Upper lobe of right lung (tissue), 1 donor: ENCODE measurements around the gene MT4. TPM values are rescaled to one million over a fixed set of nuclear protein-coding genes. Genes with fewer than 3 reads are reported as not detected.

Experiments
- ATAC-seq: fragments of 200-7000 bp; cut with Tn5 transposase; one replicate; pipeline ENCODE4 v1.9.1; 2020; ENCODE audit warnings: mild to moderate bottlenecking, moderate library complexity
- DNase-seq: peaks from one replicate; pipeline ENCODE4 v3.0.0-alpha.2; 2020
- H3K27ac ChIP-seq: fragments of 200-600 bp; one replicate; pipeline ENCODE4 v1.8.0; 2022
- H3K27me3 ChIP-seq: fragments of 200-600 bp; one replicate; pipeline ENCODE4 v1.8.0; 2022; ENCODE audit warnings: mild to moderate bottlenecking
- H3K36me3 ChIP-seq: fragments of 200-600 bp; one replicate; pipeline ENCODE4 v1.8.0; 2022
- H3K4me1 ChIP-seq: fragments of 200-600 bp; one replicate; pipeline ENCODE4 v1.8.0; 2022
- H3K4me3 ChIP-seq: fragments of 200-600 bp; one replicate; pipeline ENCODE4 v1.8.0; 2022; ENCODE audit warnings: mild to moderate bottlenecking
- H3K9me3 ChIP-seq: fragments of 200-600 bp; one replicate; pipeline ENCODE4 v1.8.0; 2022
- intact Hi-C: fragments of 100-400 bp; cut with DNase I; formaldehyde crosslinking; loops from one replicate; pipeline ENCODE4 v1.11.0; 2022
- total RNA-seq: library from RNA; stranded (reverse); fragmentation: NEBNext Ultra II Directional; extraction: Animal tissue kit (Norgen Biotek cat#: 25700); gene quantifications from one replicate; pipeline ENCODE4 v1.2.1, GENCODE V29; 2021
- TF ChIP-seq, protein P1 (sequence below): fragments of 200-600 bp; IDR thresholded peaks from one replicate; pipeline ENCODE4 v1.8.0; 2022; ENCODE audit warnings: antibody characterized with exemption
- donor health status: DM: no; HTN: yes; CAD: no; lungs with severe emphysema.

MT4 gene
- total RNA-seq, 1 donor from 2014 or later, result not detected

DNA sequence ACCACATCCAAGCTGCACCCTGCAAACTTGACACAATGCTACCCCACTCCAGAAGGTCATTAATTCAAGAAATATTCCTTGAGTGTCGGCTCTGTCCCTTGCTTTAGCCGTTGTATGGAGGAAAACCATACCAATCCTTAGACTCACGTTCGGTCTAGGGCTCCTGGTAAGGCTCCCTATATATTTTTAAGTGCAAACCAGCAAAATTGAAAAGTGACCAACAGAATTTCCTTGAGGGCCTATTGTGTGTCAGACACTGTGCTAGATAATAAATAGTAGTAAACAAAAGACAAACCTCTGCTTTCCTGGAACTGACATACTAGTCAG lies 44.7 kb upstream of the MT4 start:
- TF ChIP-seq, protein P1, sequence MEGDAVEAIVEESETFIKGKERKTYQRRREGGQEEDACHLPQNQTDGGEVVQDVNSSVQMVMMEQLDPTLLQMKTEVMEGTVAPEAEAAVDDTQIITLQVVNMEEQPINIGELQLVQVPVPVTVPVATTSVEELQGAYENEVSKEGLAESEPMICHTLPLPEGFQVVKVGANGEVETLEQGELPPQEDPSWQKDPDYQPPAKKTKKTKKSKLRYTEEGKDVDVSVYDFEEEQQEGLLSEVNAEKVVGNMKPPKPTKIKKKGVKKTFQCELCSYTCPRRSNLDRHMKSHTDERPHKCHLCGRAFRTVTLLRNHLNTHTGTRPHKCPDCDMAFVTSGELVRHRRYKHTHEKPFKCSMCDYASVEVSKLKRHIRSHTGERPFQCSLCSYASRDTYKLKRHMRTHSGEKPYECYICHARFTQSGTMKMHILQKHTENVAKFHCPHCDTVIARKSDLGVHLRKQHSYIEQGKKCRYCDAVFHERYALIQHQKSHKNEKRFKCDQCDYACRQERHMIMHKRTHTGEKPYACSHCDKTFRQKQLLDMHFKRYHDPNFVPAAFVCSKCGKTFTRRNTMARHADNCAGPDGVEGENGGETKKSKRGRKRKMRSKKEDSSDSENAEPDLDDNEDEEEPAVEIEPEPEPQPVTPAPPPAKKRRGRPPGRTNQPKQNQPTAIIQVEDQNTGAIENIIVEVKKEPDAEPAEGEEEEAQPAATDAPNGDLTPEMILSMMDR, result no peak
- peak overlapping the region; percentile 72 for H3K4me3 ChIP-seq
- no peaks in the 10 kb centered on the region for H3K27me3 ChIP-seq
- H3K36me3 ChIP-seq, result no peaks in the 10 kb centered on the region
- DNase-seq, result no peak
- H3K27ac ChIP-seq, result peak overlapping the region; percentile 84
- H3K9me3 ChIP-seq, result no peaks in the 10 kb centered on the region
- no peak for ATAC-seq
- intact Hi-C loops, result no loop called here
- H3K4me1 ChIP-seq, result peaks cover 19% of the 10 kb centered on the region

DNA sequence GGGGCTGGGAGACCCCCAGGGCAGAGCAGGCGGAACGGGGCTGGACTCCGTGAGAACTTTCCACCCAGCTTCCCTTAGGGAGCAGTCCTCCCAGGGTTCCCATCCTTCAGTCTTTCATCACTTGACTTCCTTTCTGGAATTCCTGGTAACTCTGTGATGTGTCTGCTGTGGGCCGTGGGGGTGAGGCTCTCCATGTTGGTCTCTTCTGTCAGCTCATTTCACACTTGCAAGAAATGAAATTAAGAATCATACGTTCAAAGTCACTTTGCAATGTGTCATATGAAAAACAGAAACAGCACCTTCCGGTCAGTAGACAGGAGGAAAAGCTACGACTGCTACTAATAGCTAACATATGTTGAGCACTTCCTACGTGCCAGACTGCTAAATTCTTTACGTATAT lies 39.6 kb upstream of the MT4 start:
- TF ChIP-seq, protein P1, result no peak
- ATAC-seq, result no peak
- Histone ChIP-seq H3K27me3 (no peaks in the 10 kb centered on the region), H3K4me1 (peaks cover 1% of the 10 kb centered on the region), H3K9me3 (no peaks in the 10 kb centered on the region), H3K36me3 (no peaks in the 10 kb centered on the region), H3K4me3 (no peak overlapping the region), H3K27ac (no peak overlapping the region)
- no peak for DNase-seq
- intact Hi-C loops, result no loop called here

DNA sequence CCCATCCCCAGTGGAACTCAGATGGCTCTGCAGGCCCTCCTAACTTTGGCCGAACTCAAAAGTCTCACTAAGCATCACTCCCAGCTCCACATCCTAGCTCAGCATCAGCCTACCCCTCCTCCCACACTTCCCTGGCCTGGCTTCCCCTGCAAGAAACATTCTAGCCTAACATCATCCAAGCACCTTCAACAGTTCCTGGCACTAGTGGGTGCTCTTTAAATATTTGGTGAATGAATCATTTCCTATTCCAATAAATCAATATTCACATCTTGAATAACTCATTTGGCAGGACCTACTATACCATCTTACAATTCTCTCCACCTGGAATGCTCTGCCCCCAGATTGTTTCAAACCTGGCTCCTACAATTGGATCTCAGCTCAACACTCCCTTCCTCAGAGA lies 34.0 kb upstream of the MT4 start:
- no peak overlapping the region for H3K27ac ChIP-seq
- DNase-seq (no peak), ATAC-seq (no peak)
- no peaks in the 10 kb centered on the region for H3K4me1 ChIP-seq
- H3K27me3 ChIP-seq, result peaks cover 4% of the 10 kb centered on the region
- H3K36me3 ChIP-seq, result no peaks in the 10 kb centered on the region
- no peaks in the 10 kb centered on the region for H3K9me3 ChIP-seq
- intact Hi-C loops, result no loop called here
- H3K4me3 ChIP-seq, result no peak overlapping the region
- TF ChIP-seq, protein P1, result no peak

DNA sequence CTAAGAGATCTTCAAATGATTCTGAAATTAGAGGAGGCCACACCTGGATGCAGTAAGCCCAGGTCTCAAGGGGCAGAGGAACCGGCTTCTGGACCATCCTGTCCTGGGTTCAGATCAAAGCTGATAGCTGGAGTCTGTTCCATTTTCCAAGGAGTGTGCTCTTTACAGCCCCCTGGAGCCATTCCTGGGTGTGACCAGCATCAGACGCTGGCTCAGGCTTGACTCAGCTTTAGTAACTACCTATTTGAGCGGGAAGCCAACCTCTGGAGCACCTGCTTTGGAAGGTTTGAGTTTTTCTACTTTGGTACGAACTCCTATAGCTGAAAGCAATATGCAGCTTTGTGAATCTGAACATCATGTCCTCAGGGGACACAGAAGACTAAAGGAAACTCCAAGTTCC lies 32.2 kb upstream of the MT4 start:
- no peaks in the 10 kb centered on the region for H3K36me3 ChIP-seq
- H3K27me3 ChIP-seq, result peaks cover 7% of the 10 kb centered on the region
- intact Hi-C loops, result no loop called here
- no peak for DNase-seq
- TF ChIP-seq, protein P1, result no peak
- H3K27ac ChIP-seq, result no peak overlapping the region
- H3K4me1 ChIP-seq, result no peaks in the 10 kb centered on the region
- ATAC-seq, result no peak
- no peak overlapping the region for H3K4me3 ChIP-seq
- H3K9me3 ChIP-seq, result no peaks in the 10 kb centered on the region

DNA sequence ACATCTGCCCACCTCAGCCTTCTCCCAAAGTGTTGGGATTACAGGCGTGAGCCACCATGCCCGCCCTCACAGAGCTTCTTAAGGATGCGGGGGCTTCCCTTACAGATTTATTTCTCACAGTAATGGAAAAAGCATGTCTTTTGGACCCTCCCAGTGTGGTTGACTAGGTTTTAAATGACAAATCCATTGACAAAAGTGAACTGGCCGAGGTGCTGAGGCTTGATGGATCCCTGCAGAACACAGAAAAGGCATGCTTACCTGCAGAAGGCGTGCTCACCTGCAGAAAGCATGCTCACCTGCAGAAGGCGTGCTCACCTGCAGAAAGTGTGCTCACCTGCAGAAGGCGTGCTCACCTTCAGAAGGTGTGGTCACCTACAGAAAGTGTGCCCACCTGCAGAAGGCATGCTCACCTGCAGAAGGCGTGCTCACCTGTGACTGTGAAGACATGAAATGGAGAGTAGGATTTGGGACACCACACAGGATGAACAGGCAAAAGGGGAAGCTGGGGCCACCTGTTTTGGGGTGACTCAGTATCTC lies 30.0 kb upstream of the MT4 start:
- Histone ChIP-seq H3K4me1 (no peaks in the 10 kb centered on the region), H3K4me3 (no peak overlapping the region), H3K9me3 (no peaks in the 10 kb centered on the region), H3K36me3 (no peaks in the 10 kb centered on the region), H3K27ac (no peak overlapping the region), H3K27me3 (peaks cover 7% of the 10 kb centered on the region)
- ATAC-seq, result no peak
- DNase-seq, result no peak
- intact Hi-C loops, result no loop called here
- TF ChIP-seq, protein P1, result no peak

DNA sequence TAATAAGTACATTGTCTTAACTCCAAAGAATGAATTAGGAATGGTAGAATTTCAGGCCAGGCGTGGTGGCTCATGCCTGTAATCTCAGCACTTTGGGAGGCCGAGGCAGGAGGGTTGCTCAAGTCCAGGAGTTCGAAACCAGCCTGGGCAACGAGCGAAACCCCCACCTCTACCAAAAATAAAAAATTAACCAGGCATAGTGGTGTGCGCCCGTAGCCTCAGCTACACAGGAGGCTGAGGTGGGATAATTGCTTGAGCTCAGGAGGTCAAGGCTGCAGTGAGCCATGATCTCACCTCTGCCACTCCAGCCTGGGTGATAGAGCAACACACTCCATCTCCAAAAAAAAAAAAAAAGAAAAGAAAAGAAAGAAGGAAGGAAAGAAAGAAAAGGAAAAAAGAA lies 26.5 kb upstream of the MT4 start:
- Histone ChIP-seq H3K27ac (no peak overlapping the region), H3K27me3 (peaks cover 7% of the 10 kb centered on the region), H3K9me3 (no peaks in the 10 kb centered on the region), H3K4me1 (no peaks in the 10 kb centered on the region), H3K36me3 (no peaks in the 10 kb centered on the region), H3K4me3 (no peak overlapping the region)
- DNase-seq, result no peak
- ATAC-seq, result no peak
- intact Hi-C loops, result no loop called here
- TF ChIP-seq, protein P1, result no peak
